ENCODE data around the gene INS.

Gene INS

GRCh38 chr11:2188745-2189144 lies 27.7 kb upstream of the INS start:
- no peak overlapping the region for H3K4me3 ChIP-seq (IDR thresholded peaks at IDR 0.05; ENCODE audit: insufficient read depth, low read depth, low read length)
- no peak overlapping the region for H3K27ac ChIP-seq
- H3K79me2 ChIP-seq (ENCODE audit: insufficient read depth, low read depth): no peaks in the 10 kb centered on the region
- no peak overlapping the region for H3K9ac ChIP-seq
- TF ChIP-seq CTCF (conservative IDR thresholded peaks at IDR 0.05; ENCODE audit: low read depth, low read length): no peak
- no peak overlapping the region for H2AFZ ChIP-seq (ENCODE audit: low read depth)
- peaks cover 79% of the 10 kb centered on the region for H3K27me3 ChIP-seq (ENCODE audit: insufficient read depth, low read depth)
- no peaks in the 10 kb centered on the region for H3K36me3 ChIP-seq (ENCODE audit: insufficient read depth)
- H3K4me1 ChIP-seq (ENCODE audit: low read depth, poor library complexity, severe bottlenecking): no peaks in the 10 kb centered on the region
- H3K4me2 ChIP-seq: no peak overlapping the region
- no peaks in the 10 kb centered on the region for H4K20me1 ChIP-seq (ENCODE audit: insufficient read depth)

DNA sequence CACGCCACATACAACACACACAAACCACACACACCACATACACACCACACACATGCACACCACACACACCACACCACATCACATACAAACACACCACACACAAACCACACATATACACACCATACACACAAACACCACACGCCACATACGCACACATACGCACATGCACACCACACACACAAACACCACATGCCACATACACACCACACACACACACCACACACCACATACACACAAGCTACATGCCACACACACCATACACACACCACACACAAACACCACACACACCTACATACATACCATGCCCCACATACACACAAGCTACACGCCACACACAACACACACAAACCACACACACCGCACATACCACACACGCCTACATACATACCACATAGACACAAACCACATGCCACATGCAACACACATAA lies 26.3 kb upstream of the INS start:
- Histone ChIP-seq H3K27ac (no peak overlapping the region), H3K4me1 (ENCODE audit: low read depth, poor library complexity, severe bottlenecking) (no peaks in the 10 kb centered on the region), H3K36me3 (ENCODE audit: insufficient read depth) (no peaks in the 10 kb centered on the region), H3K4me2 (no peak overlapping the region), H2AFZ (ENCODE audit: low read depth) (no peak overlapping the region), H4K20me1 (ENCODE audit: insufficient read depth) (no peaks in the 10 kb centered on the region), H3K4me3 (IDR thresholded peaks at IDR 0.05; ENCODE audit: insufficient read depth, low read depth, low read length) (no peak overlapping the region), H3K9ac (no peak overlapping the region), H3K27me3 (ENCODE audit: insufficient read depth, low read depth) (peaks cover 80% of the 10 kb centered on the region), H3K79me2 (ENCODE audit: insufficient read depth, low read depth) (no peaks in the 10 kb centered on the region)
- no peak for TF ChIP-seq CTCF (conservative IDR thresholded peaks at IDR 0.05; ENCODE audit: low read depth, low read length)

DNA sequence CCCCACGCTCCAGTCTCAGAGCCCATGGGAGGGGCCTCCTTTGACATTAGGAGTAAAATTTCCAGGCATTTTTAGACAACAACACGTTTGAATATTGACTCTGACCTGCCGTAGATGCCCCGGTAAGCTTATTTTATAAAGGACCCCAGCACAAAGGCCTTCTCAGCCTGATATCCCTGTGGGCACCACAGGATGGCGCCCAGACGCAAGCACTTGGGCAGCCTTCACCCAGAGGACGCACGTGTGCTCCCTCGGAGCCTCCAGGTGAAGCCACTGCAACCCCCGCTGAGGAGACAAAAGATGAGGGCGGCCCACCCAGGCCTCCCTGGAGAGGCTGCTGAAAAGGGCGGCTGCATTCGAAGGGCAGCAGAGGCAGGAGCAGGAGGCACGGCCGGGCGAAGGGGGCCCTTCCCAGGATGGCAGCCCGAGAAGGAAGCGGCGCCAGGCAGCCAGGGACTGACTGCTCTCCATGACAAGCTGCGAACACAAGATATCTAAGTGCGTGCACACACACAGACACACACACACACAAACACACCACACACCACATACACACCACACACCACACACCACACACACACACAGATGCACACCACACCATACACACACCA lies 25.8 kb upstream of the INS start:
- no peaks in the 10 kb centered on the region for H3K4me1 ChIP-seq (ENCODE audit: low read depth, poor library complexity, severe bottlenecking)
- H3K36me3 ChIP-seq (ENCODE audit: insufficient read depth): no peaks in the 10 kb centered on the region
- no peaks in the 10 kb centered on the region for H4K20me1 ChIP-seq (ENCODE audit: insufficient read depth)
- no peak overlapping the region for H3K4me2 ChIP-seq
- H3K27ac ChIP-seq: no peak overlapping the region
- peaks cover 80% of the 10 kb centered on the region for H3K27me3 ChIP-seq (ENCODE audit: insufficient read depth, low read depth)
- no peak overlapping the region for H2AFZ ChIP-seq (ENCODE audit: low read depth)
- TF ChIP-seq CTCF (conservative IDR thresholded peaks at IDR 0.05; ENCODE audit: low read depth, low read length): peak; percentile 39; the same call in 1 of the 2 replicates
- no peak overlapping the region for H3K4me3 ChIP-seq (IDR thresholded peaks at IDR 0.05; ENCODE audit: insufficient read depth, low read depth, low read length)
- H3K9ac ChIP-seq: no peak overlapping the region
- H3K79me2 ChIP-seq (ENCODE audit: insufficient read depth, low read depth): no peaks in the 10 kb centered on the region

- no peaks in the 10 kb centered on the region for H3K79me2 ChIP-seq (ENCODE audit: insufficient read depth, low read depth)
- peaks cover 80% of the 10 kb centered on the region for H3K27me3 ChIP-seq (ENCODE audit: insufficient read depth, low read depth)
- H3K4me3 ChIP-seq (IDR thresholded peaks at IDR 0.05; ENCODE audit: insufficient read depth, low read depth, low read length): no peak overlapping the region
- no peak overlapping the region for H3K27ac ChIP-seq
- no peak overlapping the region for H3K9ac ChIP-seq
- H3K4me1 ChIP-seq (ENCODE audit: low read depth, poor library complexity, severe bottlenecking): no peaks in the 10 kb centered on the region
- H3K4me2 ChIP-seq: no peak overlapping the region
- TF ChIP-seq CTCF (conservative IDR thresholded peaks at IDR 0.05; ENCODE audit: low read depth, low read length): no peak
- no peak overlapping the region for H2AFZ ChIP-seq (ENCODE audit: low read depth)
- H4K20me1 ChIP-seq (ENCODE audit: insufficient read depth): no peaks in the 10 kb centered on the region
- no peaks in the 10 kb centered on the region for H3K36me3 ChIP-seq (ENCODE audit: insufficient read depth)
Observed at GRCh38 chr11:2185324-2186085, 24.5 kb upstream of the INS start.

All from KMS-11 (cell line).